SK-N-SH (cell line): ENCODE results near the gene NT5C1B. TPM values are rescaled to one million over a fixed set of nuclear protein-coding genes. Genes with fewer than 3 reads are reported as not detected.

Source experiments
- CTCF ChIA-PET: fragments of 300-600, 350-600 bp; formaldehyde crosslinking; extraction: SDS; loops from one replicate; lab custom pipeline; 2021; lab: Yijun Ruan, JAX
- POLR2A ChIA-PET: fragments of 350-600 bp; sonication (Branson Sonifier 250); formaldehyde crosslinking; extraction: SDS; loops from one replicate; lab custom pipeline; 2020; ENCODE audit warnings: antibody characterized with exemption, inconsistent platforms; lab: Yijun Ruan, JAX
- DNase-seq: peaks from one replicate; pipeline ENCODE4 v3.0.0; 2012
- H2AFZ ChIP-seq: fragments of 200-600 bp; sonication (generic); 2 replicates; pipeline ENCODE4 v1.8.1; 2016; ENCODE audit warnings: antibody characterized with exemption, mild to moderate bottlenecking, low read depth
- H3F3A ChIP-seq: fragments of 200-600 bp; sonication (generic); replicated peaks from 2 replicates; pipeline ENCODE3; 2016; ENCODE audit warnings: antibody characterized with exemption, mild to moderate bottlenecking; ENCODE audit not compliant: insufficient read depth
- H3K27ac ChIP-seq, 2 experiments: fragments of 200-500 bp in 1 of 2; fragments of 200-600 bp in 1 of 2; sonication (Bioruptor generic) in 1 of 2; sonication (generic), shearing (Covaris generic) in 1 of 2; 2 replicates each; pipeline versions ENCODE4 v1.5.1 to v1.6.1; 2014 to 2016; ENCODE audit warnings: low read depth in 2 of 2, inconsistent platforms in 1 of 2, low read length in 1 of 2, mild to moderate bottlenecking in 1 of 2, mixed read lengths in 1 of 2
- H3K27me3 ChIP-seq: fragments of 200-600 bp; sonication (generic), shearing (Covaris generic); 2 replicates; pipeline ENCODE4 v1.6.1; 2016; ENCODE audit warnings: mixed run types; ENCODE audit not compliant: insufficient read depth
- H3K36me3 ChIP-seq, 2 experiments: fragments of 200-500 bp in 1 of 2; fragments of 200-600 bp in 1 of 2; sonication (Bioruptor generic) in 1 of 2; sonication (generic) in 1 of 2; replicated peaks in 1 of 2; 2 replicates each; pipeline versions ENCODE3 to v1.5.1; 2014 to 2016; ENCODE audit warnings: low read length in 1 of 2, mild to moderate bottlenecking in 1 of 2; ENCODE audit not compliant: insufficient read depth in 2 of 2, control insufficient read depth in 1 of 2
- H3K4me1 ChIP-seq, 2 experiments: fragments of 200-500 bp in 1 of 2; fragments of 200-600 bp in 1 of 2; sonication (Bioruptor generic) in 1 of 2; sonication (generic), shearing (Covaris generic) in 1 of 2; 2 replicates each; pipeline versions ENCODE4 v1.5.1 to v1.6.1; 2014 to 2016; ENCODE audit warnings: low read depth in 1 of 2, low read length in 1 of 2, mixed run types in 1 of 2; ENCODE audit not compliant: insufficient read depth in 2 of 2, control insufficient read depth in 1 of 2
- H3K4me2 ChIP-seq: fragments of 200-600 bp; sonication (generic), shearing (Covaris generic); 2 replicates; pipeline ENCODE4 v1.6.1; 2017; ENCODE audit warnings: mixed run types
- H3K4me3 ChIP-seq, 2 experiments: fragments of 200-500 bp in 1 of 2; fragments of 200-600 bp in 1 of 2; sonication (Bioruptor generic) in 1 of 2; sonication (generic), shearing (Covaris generic) in 1 of 2; 2 replicates each; pipeline versions ENCODE4 v1.5.1 to v1.8.1; 2014 to 2016; ENCODE audit warnings: low read depth in 2 of 2, inconsistent platforms in 1 of 2, low read length in 1 of 2, mild to moderate bottlenecking in 1 of 2, mixed read lengths in 1 of 2, moderate library complexity in 1 of 2
- H3K79me2 ChIP-seq: fragments of 200-600 bp; sonication (generic); 2 replicates; pipeline ENCODE4 v1.8.1; 2017; ENCODE audit warnings: mild to moderate bottlenecking; ENCODE audit not compliant: insufficient read depth
- H3K9ac ChIP-seq: fragments of 200-600 bp; sonication (generic); 2 replicates; pipeline ENCODE4 v1.6.1; 2017; ENCODE audit warnings: mixed run types
- H3K9me2 ChIP-seq: fragments of 200-600 bp; sonication (generic); 2 replicates; pipeline ENCODE4 v1.6.1; 2017; ENCODE audit warnings: mixed run types
- H3K9me3 ChIP-seq: fragments of 200-600 bp; sonication (generic); 2 replicates; pipeline ENCODE4 v1.6.1; 2017; ENCODE audit warnings: mixed run types, mild to moderate bottlenecking, moderate library complexity
- H4K20me1 ChIP-seq: fragments of 200-600 bp; sonication (generic); 2 replicates; pipeline ENCODE4 v1.6.1; 2017; ENCODE audit warnings: mild to moderate bottlenecking, mixed run types; ENCODE audit not compliant: insufficient read depth
- CHD2 ChIP-seq: fragments of 150-350 bp; IDR thresholded peaks from 2 replicates; pipeline ENCODE4 v1.6.1; 2018; ENCODE audit warnings: low read length; ENCODE audit not compliant: partially characterized antibody
- ELF1 ChIP-seq: IDR thresholded peaks from 2 replicates; pipeline ENCODE4 v1.4.0; 2012
- EP300 ChIP-seq, 2 experiments: IDR thresholded peaks; 2 replicates each; pipeline versions ENCODE4 v1.4.0 to v1.6.1; 2012; ENCODE audit warnings: borderline replicate concordance in 1 of 2, low read depth in 1 of 2, low read length in 1 of 2
- FOXJ3 ChIP-seq: sonication (generic); formaldehyde crosslinking; IDR thresholded peaks from 2 replicates; pipeline ENCODE4 v1.5.1; 2020; ENCODE audit warnings: mild to moderate bottlenecking, missing genetic modification reagents
- FOXM1 ChIP-seq: IDR thresholded peaks from 2 replicates; pipeline ENCODE4 v1.4.0; 2012; ENCODE audit warnings: low read depth, mild to moderate bottlenecking
- GABPA ChIP-seq: IDR thresholded peaks from 2 replicates; pipeline ENCODE4 v1.4.0; 2012; ENCODE audit warnings: low read depth, mild to moderate bottlenecking
- JUND ChIP-seq: IDR thresholded peaks from 2 replicates; pipeline ENCODE4 v1.4.0; 2012
- NFIC ChIP-seq: IDR thresholded peaks from 2 replicates; pipeline ENCODE4 v1.4.0; 2012; ENCODE audit warnings: borderline replicate concordance
- NRF1 ChIP-seq: IDR thresholded peaks from 2 replicates; pipeline ENCODE4 v1.6.1; 2012; ENCODE audit warnings: low read depth, mild to moderate bottlenecking, low read length
- RCOR1 ChIP-seq: fragments of 150-350 bp; IDR thresholded peaks from 2 replicates; pipeline ENCODE4 v1.6.1; 2017; ENCODE audit warnings: antibody characterized with exemption, low read length
- RFX5 ChIP-seq: IDR thresholded peaks from 2 replicates; pipeline ENCODE4 v1.6.1; 2012; ENCODE audit warnings: mild to moderate bottlenecking, improper control_type of control experiment, low read length
- SIN3A ChIP-seq: IDR thresholded peaks from 2 replicates; pipeline ENCODE4 v1.6.1; 2012; ENCODE audit warnings: low read depth, mild to moderate bottlenecking, low read length, moderate library complexity, borderline replicate concordance
- TEAD4 ChIP-seq: IDR thresholded peaks from 2 replicates; pipeline ENCODE4 v1.4.0; 2012; ENCODE audit warnings: mild to moderate bottlenecking, borderline replicate concordance; ENCODE audit not compliant: insufficient read depth
- USF1 ChIP-seq: IDR thresholded peaks from 2 replicates; pipeline ENCODE4 v1.4.0; 2012; ENCODE audit warnings: low read depth, borderline replicate concordance
- USF2 ChIP-seq: fragments of 150-350 bp; IDR thresholded peaks from 2 replicates; pipeline ENCODE4 v1.6.1; 2017; ENCODE audit warnings: antibody characterized with exemption, low read length, low read depth, borderline replicate concordance
- YY1 ChIP-seq: IDR thresholded peaks from 2 replicates; pipeline ENCODE4 v1.4.0; 2012; ENCODE audit warnings: low read depth, mild to moderate bottlenecking
- WGBS: methylation state at CpG from one replicate; pipeline ENCODE4 v1.1.6; 2017; ENCODE audit warnings: low lambda C conversion rate; 5-methylcytosine and 5-hydroxymethylcytosine counted together
- polyA plus RNA-seq, 3 experiments: library from polyadenylated mRNA; depleted of rRNA; stranded (reverse); fragments of >200 nt; gene quantifications; 2 replicates each; pipeline ENCODE4 v1.2.3, GENCODE V29; 2012
- TF ChIP-seq, protein P1 (sequence below): IDR thresholded peaks from 2 replicates; pipeline ENCODE4 v1.4.0; 2012; ENCODE audit warnings: low read depth
- TF ChIP-seq, protein P2 (sequence below): IDR thresholded peaks from 2 replicates; pipeline ENCODE4 v1.6.1; 2012; ENCODE audit warnings: mild to moderate bottlenecking, low read depth, low read length, moderate library complexity
- TF ChIP-seq, protein P3 (sequence below): fragments of 200-600 bp; sonication (generic); IDR thresholded peaks from 2 replicates; pipeline ENCODE4 v1.6.1; 2017; ENCODE audit warnings: antibody characterized with exemption, mild to moderate bottlenecking, moderate library complexity
- TF ChIP-seq, protein P4 (sequence below): IDR thresholded peaks from 2 replicates; pipeline ENCODE4; 2012

NT5C1B gene
- polyA plus RNA-seq, 1 of the 3 experiments (the other 2 are of a cell fraction), result not detected

- Histone ChIP-seq H3K36me3 (peaks cover 0 to 15% of the 10 kb centered on the region in 2 experiments), H3K4me3 (no peak overlapping the region), H3K9me3 (0 out of 2 replicates have a peak, but pooled peaks cover 6% of the 10 kb centered on the region), H3K27ac (no peak overlapping the region), H3K4me1 (no peaks in the 10 kb centered on the region), H4K20me1 (no peaks in the 10 kb centered on the region), H3K9ac (no peak overlapping the region), H3F3A (no peaks in the 10 kb centered on the region), H3K27me3 (no peaks in the 10 kb centered on the region), H2AFZ (no peak overlapping the region), H3K79me2 (no peaks in the 10 kb centered on the region), H3K4me2 (no peak overlapping the region), H3K9me2 (no peaks in the 10 kb centered on the region)
- TF ChIP-seq USF1 (no peak), EP300 (IDR thresholded peaks at IDR 0.05; ENCODE audit: borderline replicate concordance in 1 of 2, low read depth in 1 of 2, low read length in 1 of 2) (no peak), FOXM1 (no peak), SIN3A (no peak), FOXJ3 (CRISPR knock-in tag) (no peak), RFX5 (no peak), RCOR1 (no peak), YY1 (no peak), NRF1 (no peak), JUND (no peak), ELF1 (no peak), TEAD4 (no peak), CHD2 (no peak), USF2 (no peak), GABPA (no peak), NFIC (no peak)
- TF ChIP-seq, protein P1, sequence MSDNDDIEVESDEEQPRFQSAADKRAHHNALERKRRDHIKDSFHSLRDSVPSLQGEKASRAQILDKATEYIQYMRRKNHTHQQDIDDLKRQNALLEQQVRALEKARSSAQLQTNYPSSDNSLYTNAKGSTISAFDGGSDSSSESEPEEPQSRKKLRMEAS, result no peak
- TF ChIP-seq, protein P2, sequence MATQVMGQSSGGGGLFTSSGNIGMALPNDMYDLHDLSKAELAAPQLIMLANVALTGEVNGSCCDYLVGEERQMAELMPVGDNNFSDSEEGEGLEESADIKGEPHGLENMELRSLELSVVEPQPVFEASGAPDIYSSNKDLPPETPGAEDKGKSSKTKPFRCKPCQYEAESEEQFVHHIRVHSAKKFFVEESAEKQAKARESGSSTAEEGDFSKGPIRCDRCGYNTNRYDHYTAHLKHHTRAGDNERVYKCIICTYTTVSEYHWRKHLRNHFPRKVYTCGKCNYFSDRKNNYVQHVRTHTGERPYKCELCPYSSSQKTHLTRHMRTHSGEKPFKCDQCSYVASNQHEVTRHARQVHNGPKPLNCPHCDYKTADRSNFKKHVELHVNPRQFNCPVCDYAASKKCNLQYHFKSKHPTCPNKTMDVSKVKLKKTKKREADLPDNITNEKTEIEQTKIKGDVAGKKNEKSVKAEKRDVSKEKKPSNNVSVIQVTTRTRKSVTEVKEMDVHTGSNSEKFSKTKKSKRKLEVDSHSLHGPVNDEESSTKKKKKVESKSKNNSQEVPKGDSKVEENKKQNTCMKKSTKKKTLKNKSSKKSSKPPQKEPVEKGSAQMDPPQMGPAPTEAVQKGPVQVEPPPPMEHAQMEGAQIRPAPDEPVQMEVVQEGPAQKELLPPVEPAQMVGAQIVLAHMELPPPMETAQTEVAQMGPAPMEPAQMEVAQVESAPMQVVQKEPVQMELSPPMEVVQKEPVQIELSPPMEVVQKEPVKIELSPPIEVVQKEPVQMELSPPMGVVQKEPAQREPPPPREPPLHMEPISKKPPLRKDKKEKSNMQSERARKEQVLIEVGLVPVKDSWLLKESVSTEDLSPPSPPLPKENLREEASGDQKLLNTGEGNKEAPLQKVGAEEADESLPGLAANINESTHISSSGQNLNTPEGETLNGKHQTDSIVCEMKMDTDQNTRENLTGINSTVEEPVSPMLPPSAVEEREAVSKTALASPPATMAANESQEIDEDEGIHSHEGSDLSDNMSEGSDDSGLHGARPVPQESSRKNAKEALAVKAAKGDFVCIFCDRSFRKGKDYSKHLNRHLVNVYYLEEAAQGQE, result no peak
- TF ChIP-seq, protein P3, sequence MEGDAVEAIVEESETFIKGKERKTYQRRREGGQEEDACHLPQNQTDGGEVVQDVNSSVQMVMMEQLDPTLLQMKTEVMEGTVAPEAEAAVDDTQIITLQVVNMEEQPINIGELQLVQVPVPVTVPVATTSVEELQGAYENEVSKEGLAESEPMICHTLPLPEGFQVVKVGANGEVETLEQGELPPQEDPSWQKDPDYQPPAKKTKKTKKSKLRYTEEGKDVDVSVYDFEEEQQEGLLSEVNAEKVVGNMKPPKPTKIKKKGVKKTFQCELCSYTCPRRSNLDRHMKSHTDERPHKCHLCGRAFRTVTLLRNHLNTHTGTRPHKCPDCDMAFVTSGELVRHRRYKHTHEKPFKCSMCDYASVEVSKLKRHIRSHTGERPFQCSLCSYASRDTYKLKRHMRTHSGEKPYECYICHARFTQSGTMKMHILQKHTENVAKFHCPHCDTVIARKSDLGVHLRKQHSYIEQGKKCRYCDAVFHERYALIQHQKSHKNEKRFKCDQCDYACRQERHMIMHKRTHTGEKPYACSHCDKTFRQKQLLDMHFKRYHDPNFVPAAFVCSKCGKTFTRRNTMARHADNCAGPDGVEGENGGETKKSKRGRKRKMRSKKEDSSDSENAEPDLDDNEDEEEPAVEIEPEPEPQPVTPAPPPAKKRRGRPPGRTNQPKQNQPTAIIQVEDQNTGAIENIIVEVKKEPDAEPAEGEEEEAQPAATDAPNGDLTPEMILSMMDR, result no peak
- TF ChIP-seq, protein P4, sequence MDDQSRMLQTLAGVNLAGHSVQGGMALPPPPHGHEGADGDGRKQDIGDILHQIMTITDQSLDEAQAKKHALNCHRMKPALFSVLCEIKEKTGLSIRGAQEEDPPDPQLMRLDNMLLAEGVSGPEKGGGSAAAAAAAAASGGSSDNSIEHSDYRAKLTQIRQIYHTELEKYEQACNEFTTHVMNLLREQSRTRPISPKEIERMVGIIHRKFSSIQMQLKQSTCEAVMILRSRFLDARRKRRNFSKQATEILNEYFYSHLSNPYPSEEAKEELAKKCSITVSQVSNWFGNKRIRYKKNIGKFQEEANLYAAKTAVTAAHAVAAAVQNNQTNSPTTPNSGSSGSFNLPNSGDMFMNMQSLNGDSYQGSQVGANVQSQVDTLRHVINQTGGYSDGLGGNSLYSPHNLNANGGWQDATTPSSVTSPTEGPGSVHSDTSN, result no peak
- DNase-seq, result no peak
- ChIA-PET CTCF (no interaction called here), POLR2A (no interaction called here)
- WGBS, result 84% methylated on average over 3 of the region's 3 CpGs
Measured at GRCh38 chr2:18585526-18585925, 3.8 kb downstream of the NT5C1B start.
